HepG2 (cell line): Measurements from ENCODE around the gene PAN2. TPM values are rescaled to one million over a fixed set of nuclear protein-coding genes. Genes with fewer than 3 reads are reported as not detected.

Experiments used
- ATAC-seq: fragments of 200-7000 bp; cut with Tn5 transposase; 3 replicates; pipeline ENCODE4 v1.9.1; 2020; ENCODE audit warnings: mild to moderate bottlenecking, moderate library complexity
- BruUV-seq: library from RNA; stranded (reverse); fragments of 400-500 nt; replicated peaks from 2 replicates; lab custom pipeline; 2021; lab: Mats Ljungman, UMichigan
- CTCF ChIA-PET: fragments of 300-600 bp; formaldehyde crosslinking; extraction: SDS; loops from one replicate; lab custom pipeline; 2021; ENCODE audit warnings: low total read pairs, inconsistent platforms, low intra/inter-chr PET ratio; lab: Yijun Ruan, JAX
- POLR2A ChIA-PET: fragments of 350-600 bp; sonication (Branson Sonifier 250); formaldehyde crosslinking; loops from one replicate; lab custom pipeline; 2020; ENCODE audit warnings: antibody characterized with exemption, inconsistent platforms; lab: Yijun Ruan, JAX
- DNase-seq: peaks from one replicate; pipeline ENCODE4 v3.0.0-alpha.2; 2015; ENCODE audit warnings: low spot score
- FAIRE-seq: peaks from 3 replicates; lab custom pipeline; 2011; peaks lifted over from hg19 to GRCh38; lab: Jason Lieb, UNC
- H2AFZ ChIP-seq: one replicate; pipeline ENCODE4 v1.6.1; 2011; ENCODE audit warnings: low read length, inconsistent platforms
- H3K27ac ChIP-seq: fragments of 300-600 bp; 3 replicates; pipeline ENCODE4 v1.8.0; 2011; ENCODE audit warnings: mixed run types, mild to moderate bottlenecking, mixed read lengths, low read length, inconsistent platforms; ENCODE audit not compliant: insufficient read depth; ENCODE audit errors: extremely low read length
- H3K27me3 ChIP-seq, 2 experiments: fragments of 200-600 bp in 1 of 2; 2 replicates in 1 of 2; 3 replicates in 1 of 2; pipeline versions ENCODE4 v1.6.0 to v1.8.0; 2011; ENCODE audit warnings: low read length in 2 of 2, mild to moderate bottlenecking in 2 of 2, moderate library complexity in 2 of 2, inconsistent platforms in 1 of 2; ENCODE audit not compliant: insufficient read depth in 2 of 2, control insufficient read depth in 1 of 2
- H3K36me3 ChIP-seq, 2 experiments: fragments of 200-600 bp in 1 of 2; replicated peaks in 1 of 2; 2 replicates in 1 of 2; 3 replicates in 1 of 2; pipeline versions ENCODE4 v1.5.1 to v1.8.0; 2011; ENCODE audit warnings: low read length in 2 of 2, inconsistent platforms in 1 of 2; ENCODE audit not compliant: insufficient read depth in 2 of 2, control insufficient read depth in 1 of 2
- H3K4me1 ChIP-seq: 2 replicates; pipeline ENCODE4 v1.5.1; 2012; ENCODE audit warnings: low read length, inconsistent platforms; ENCODE audit not compliant: insufficient read depth
- H3K4me2 ChIP-seq: 2 replicates; pipeline ENCODE4 v1.6.0; 2011; ENCODE audit warnings: low read depth, low read length, inconsistent platforms
- H3K4me3 ChIP-seq, 3 experiments: fragments of 200-600 bp in 1 of 3; sonication (generic), shearing (Covaris generic) in 1 of 3; replicated peaks in 1 of 3; 2 replicates each; pipeline ENCODE4 v1.5.1; 2011 to 2016; ENCODE audit warnings: low read length in 3 of 3, inconsistent platforms in 2 of 3, low read depth in 2 of 3, mild to moderate bottlenecking in 2 of 3, control low read depth in 1 of 3, mixed read lengths in 1 of 3; ENCODE audit not compliant: insufficient read depth in 1 of 3
- H3K79me2 ChIP-seq: one replicate; pipeline ENCODE4 v1.6.1; 2011; ENCODE audit warnings: low read length, inconsistent platforms; ENCODE audit not compliant: insufficient read depth
- H3K9ac ChIP-seq: 2 replicates; pipeline ENCODE4 v1.6.0; 2011; ENCODE audit warnings: mild to moderate bottlenecking, low read depth, low read length, inconsistent platforms; ENCODE audit not compliant: insufficient read depth
- H3K9me3 ChIP-seq: 2 replicates; pipeline ENCODE4 v1.5.1; 2012; ENCODE audit warnings: mild to moderate bottlenecking, low read length
- H4K20me1 ChIP-seq: 2 replicates; pipeline ENCODE4 v1.6.0; 2011; ENCODE audit warnings: inconsistent platforms, mild to moderate bottlenecking, low read length, moderate library complexity; ENCODE audit not compliant: insufficient read depth
- AHDC1 ChIP-seq: sonication (generic); formaldehyde crosslinking; IDR thresholded peaks from 2 replicates; pipeline ENCODE4 v1.5.1; 2020; ENCODE audit warnings: mild to moderate bottlenecking, missing genetic modification reagents, borderline replicate concordance
- CREB1 ChIP-seq, 2 experiments: fragments of 450-650 bp in 1 of 2; IDR thresholded peaks; 2 replicates each; pipeline ENCODE4 v1.6.1; 2016 to 2017; ENCODE audit warnings: control low read depth in 1 of 2, mild to moderate bottlenecking in 1 of 2, missing compliant biosample characterization in 1 of 2, missing genetic modification characterization in 1 of 2
- HBP1 ChIP-seq: IDR thresholded peaks from 2 replicates; pipeline ENCODE4 v1.6.1; 2016; ENCODE audit warnings: low read depth, control low read depth
- LCORL ChIP-seq, 2 experiments: fragments of 450-650 bp in 1 of 2; sonication (generic) in 1 of 2; formaldehyde crosslinking in 1 of 2; IDR thresholded peaks; 2 replicates each; pipeline versions ENCODE4 v1.5.0 to v1.6.1; 2017 to 2020; ENCODE audit warnings: antibody characterized with exemption in 1 of 2, missing genetic modification reagents in 1 of 2
- MEF2D ChIP-seq: sonication (generic); formaldehyde crosslinking; IDR thresholded peaks from 2 replicates; pipeline ENCODE4 v1.5.1; 2020; ENCODE audit warnings: mild to moderate bottlenecking, missing genetic modification reagents
- SP5 ChIP-seq: IDR thresholded peaks from 2 replicates; pipeline ENCODE4 v1.6.1; 2016; ENCODE audit warnings: low read depth, borderline replicate concordance
- TBL1XR1 ChIP-seq: fragments of 150-350 bp; IDR thresholded peaks from 2 replicates; pipeline ENCODE4 v1.6.1; 2014; ENCODE audit warnings: borderline replicate concordance, low read length; ENCODE audit not compliant: partially characterized antibody
- ZC3H4 ChIP-seq: sonication (generic); formaldehyde crosslinking; IDR thresholded peaks from 2 replicates; pipeline ENCODE4 v1.4.0; 2020; ENCODE audit warnings: missing genetic modification reagents, borderline replicate concordance
- ZEB1 ChIP-seq: IDR thresholded peaks from 2 replicates; pipeline ENCODE4 v1.6.1; 2012; ENCODE audit warnings: mild to moderate bottlenecking, low read depth, inconsistent platforms; ENCODE audit not compliant: insufficient replicate concordance
- ZNF576 ChIP-seq: sonication (generic); formaldehyde crosslinking; IDR thresholded peaks from 2 replicates; pipeline ENCODE4 v1.4.0; 2020; ENCODE audit warnings: mild to moderate bottlenecking, missing genetic modification reagents
- ZNF580 ChIP-seq: IDR thresholded peaks from 2 replicates; pipeline ENCODE4 v1.6.1; 2016; ENCODE audit warnings: low read depth, borderline replicate concordance
- ZNF777 ChIP-seq: sonication (generic); formaldehyde crosslinking; IDR thresholded peaks from 2 replicates; pipeline ENCODE4 v1.4.0; 2020; ENCODE audit warnings: missing genetic modification reagents
- WGBS: methylation state at CpG from one replicate; pipeline ENCODE4 v1.1.6; 2017; ENCODE audit warnings: low lambda C conversion rate; 5-methylcytosine and 5-hydroxymethylcytosine counted together
- in situ Hi-C: cut with HindIII; loops from 2 replicates; pipeline ENCODE4 v1.10.0; 2017; ENCODE audit warnings: low pct_unique_long_range_greater_than_20kb; ENCODE audit not compliant: extremely low pct_ligation_motif_present
- intact Hi-C: fragments of 100-400 bp; cut with micrococcal nuclease; formaldehyde crosslinking; loops from one replicate; pipeline ENCODE4 v1.10.0; 2022; ENCODE audit not compliant: unreplicated experiment
- polyA plus RNA-seq, 8 experiments: library from polyadenylated mRNA; depleted of rRNA in 3 of 8; stranded (reverse) in 7 of 8; unstranded in 1 of 8; fragments of >200 nt; fragmentation: Illumina TruSeq in 4 of 8; extraction: Trizol in 4 of 8; gene quantifications; 2 replicates each; pipeline versions ENCODE4 v1.2.1 to v1.2.3, GENCODE V29; 2011 to 2016; ENCODE audit warnings: low read depth in 4 of 8, missing spikeins in 1 of 8, mixed read lengths in 1 of 8; ENCODE audit not compliant: insufficient read depth in 1 of 8
- total RNA-seq, 5 experiments: library from RNA; depleted of rRNA; stranded (reverse); fragments of >200 nt; fragmentation: Illumina TruSeq; extraction: Trizol; gene quantifications; 2 replicates each; pipeline ENCODE4 v1.2.3, GENCODE V29; 2016; ENCODE audit warnings: low read depth in 1 of 5

PAN2 gene
- total and polyA plus RNA-seq, 2 of the 13 experiments (the other 11 are each of a cell fraction or from before 2014, with no cell fraction given): 27.2 to 61.1 TPM

- TF ChIP-seq AHDC1 (CRISPR knock-in tag): no peak
Observed at GRCh38 chr12:56337753-56338251, 4.0 kb upstream of the PAN2 start (continued).

- Histone ChIP-seq H3K36me3 (no peaks in the 10 kb centered on the region), H3K9me3 (no peaks in the 10 kb centered on the region), H3K4me2 (no peak overlapping the region), H3K79me2 (no peaks in the 10 kb centered on the region), H3K9ac (no peak overlapping the region), H2AFZ (no peak overlapping the region), H3K27me3 (no peaks in the 10 kb centered on the region; a peak in 1 of 5 replicates), H3K27ac (no peak overlapping the region), H3K4me1 (peaks cover 56% of the 10 kb centered on the region), H4K20me1 (no peaks in the 10 kb centered on the region), H3K4me3 (no peak overlapping the region)
- intact Hi-C loops (no loop called here), in situ Hi-C loops (no loop called here)
- CTCF ChIA-PET: no interaction called here
- WGBS: 85% methylated on average over 9 of the region's 9 CpGs
- POLR2A ChIA-PET: interaction anchor here (0.7 to 4.7 kb wide), 5 partner anchors 21 to 130 kb away, joined by 3 to 71 read pairs (median 9); partner anchors contain the start of genes CNPY2, STAT2 and TIMELESS
- BruUV-seq: no TSS peak
- FAIRE-seq: no peak
- no peak for ATAC-seq
- DNase-seq: no peak
- no peak for TF ChIP-seq ZNF777 (CRISPR knock-in tag)
- TF ChIP-seq CREB1 (IDR thresholded peaks at IDR 0.05): no peak
- no peak for TF ChIP-seq CREB1 (CRISPR knock-in tag; IDR thresholded peaks at IDR 0.05)
- TF ChIP-seq LCORL (IDR thresholded peaks at IDR 0.05): no peak
- TF ChIP-seq LCORL (CRISPR knock-in tag; IDR thresholded peaks at IDR 0.05): no peak
- TF ChIP-seq TBL1XR1: no peak
- TF ChIP-seq MEF2D (CRISPR knock-in tag): no peak
- no peak for TF ChIP-seq ZNF576 (CRISPR knock-in tag)
- TF ChIP-seq SP5 (CRISPR knock-in tag): no peak
- no peak for TF ChIP-seq ZEB1
- TF ChIP-seq ZC3H4 (CRISPR knock-in tag): no peak
- TF ChIP-seq ZNF580 (CRISPR knock-in tag): no peak
- TF ChIP-seq HBP1 (CRISPR knock-in tag): no peak
Observed at GRCh38 chr12:56336361-56337167, 2.8 kb upstream of the PAN2 start.
